Spleen (tissue), 7 donors: ENCODE measurements around the gene SLC25A53.
"Not testable (repeated sequence)": the region's sequence is repeated elsewhere in the genome, so short reads cannot be mapped to it uniquely, and the experiment has no call there.

ENCODE experiments used
- CTCF ChIP-seq, 11 experiments: fragments of 200-600 bp in 7 of 11; fragments of 450-650 bp in 4 of 11; sonication (generic) in 4 of 11; IDR thresholded peaks in 8 of 11; conservative IDR thresholded peaks in 3 of 11; 1 replicate in 7 of 11; 2 replicates in 4 of 11; pipeline versions ENCODE4 v1.4.0 to v1.8.0; 2016 to 2021; ENCODE audit warnings: antibody characterized with exemption in 11 of 11, inconsistent platforms in 4 of 11, mild to moderate bottlenecking in 1 of 11
- POLR2A ChIP-seq, 3 donors: fragments of 450-650 bp; IDR thresholded peaks; one replicate each; pipeline ENCODE4 v1.5.1; 2017; ENCODE audit warnings: antibody characterized with exemption in 3 of 3, mild to moderate bottlenecking in 1 of 3
- POLR2AphosphoS5 ChIP-seq, 3 donors: sonication (generic); formaldehyde crosslinking; IDR thresholded peaks; one replicate each; pipeline ENCODE4 v1.5.1; 2017; ENCODE audit warnings: antibody characterized with exemption in 3 of 3
- donor health status: DM: no; HTN: no; CAD: no; lungs with moderate emphysema.
- donor health status: DM: no; HTN: no; CAD: no.
- donor health status: DM: no; HTN: no; CAD: no.

GRCh38 chrX:104077854-104078253 is 79.0 kb downstream of the SLC25A53 start:
- not testable (repeated sequence) for TF ChIP-seq POLR2A (IDR thresholded peaks at IDR 0.05); CTCF (IDR thresholded peaks at IDR 0.05 in 8 of 11, conservative IDR thresholded peaks at IDR 0.05 in 3 of 11); POLR2AphosphoS5 (IDR thresholded peaks at IDR 0.05)
